GM23338 (cell line): ENCODE measurements around the gene SHLD2. TPM values are rescaled to one million over a fixed set of nuclear protein-coding genes. Genes with fewer than 3 reads are reported as not detected.

Experiments
- ATAC-seq: fragments of 200-7000 bp; cut with Tn5 transposase; 3 replicates; pipeline ENCODE4 v1.9.1; 2020
- DNase-seq: peaks from one replicate; pipeline ENCODE4 v3.0.0-alpha.2; 2015; ENCODE audit warnings: low spot score
- H2AFZ ChIP-seq: fragments of 200-600 bp; sonication (generic); 2 replicates; pipeline ENCODE4 v1.8.0; 2016; ENCODE audit warnings: antibody characterized with exemption, mild to moderate bottlenecking, moderate library complexity
- H3F3A ChIP-seq: fragments of 200-600 bp; sonication (generic); replicated peaks from 2 replicates; pipeline ENCODE4 v1.8.0; 2017; ENCODE audit warnings: antibody characterized with exemption, mixed run types, low read depth
- H3K27ac ChIP-seq: fragments of 200-600 bp; sonication (generic); 2 replicates; pipeline ENCODE4 v1.6.1; 2016; ENCODE audit warnings: low read depth
- H3K27me3 ChIP-seq: fragments of 200-600 bp; sonication (generic); 2 replicates; pipeline ENCODE4 v1.8.0; 2016; ENCODE audit warnings: mild to moderate bottlenecking, mixed run types, moderate library complexity; ENCODE audit not compliant: insufficient read depth
- H3K36me3 ChIP-seq: fragments of 200-600 bp; sonication (generic); 2 replicates; pipeline ENCODE4 v1.8.0; 2016; ENCODE audit warnings: mild to moderate bottlenecking; ENCODE audit not compliant: insufficient read depth
- H3K4me1 ChIP-seq: fragments of 200-600 bp; sonication (generic); 2 replicates; pipeline ENCODE4 v1.8.0; 2016; ENCODE audit warnings: mild to moderate bottlenecking, moderate library complexity; ENCODE audit not compliant: insufficient read depth
- H3K4me2 ChIP-seq: fragments of 200-600 bp; sonication (generic); 2 replicates; pipeline ENCODE4 v1.7.1; 2017; ENCODE audit warnings: mixed run types
- H3K4me3 ChIP-seq: fragments of 200-600 bp; sonication (generic); 2 replicates; pipeline ENCODE4 v1.6.1; 2016; ENCODE audit warnings: mixed run types
- H3K79me2 ChIP-seq: fragments of 200-600 bp; sonication (generic); replicated peaks from 2 replicates; pipeline ENCODE4 v1.8.0; 2017; ENCODE audit warnings: mild to moderate bottlenecking; ENCODE audit not compliant: insufficient read depth
- H3K9me2 ChIP-seq: fragments of 200-600 bp; sonication (generic); 2 replicates; pipeline ENCODE4 v1.8.0; 2017; ENCODE audit not compliant: insufficient read depth
- H4K20me1 ChIP-seq: fragments of 200-600 bp; sonication (generic); replicated peaks from 2 replicates; pipeline ENCODE4 v1.8.0; 2017; ENCODE audit warnings: mild to moderate bottlenecking; ENCODE audit not compliant: insufficient read depth
- H3K27ac Mint-ChIP-seq: 2 replicates; pipeline ENCODE4 v1.8.0; 2020; ENCODE audit warnings: inconsistent platforms, mild to moderate bottlenecking, moderate library complexity, mixed read lengths
- H3K27me3 Mint-ChIP-seq: 3 replicates; pipeline ENCODE4 v1.8.0; 2022; ENCODE audit warnings: low read depth, mild to moderate bottlenecking, moderate library complexity, mixed read lengths, inconsistent platforms; ENCODE audit not compliant: insufficient read depth, poor library complexity
- H3K36me3 Mint-ChIP-seq: 3 replicates; pipeline ENCODE4 v1.8.0; 2021; ENCODE audit warnings: low read depth, mild to moderate bottlenecking, inconsistent platforms, moderate library complexity, mixed read lengths
- H3K4me1 Mint-ChIP-seq: 3 replicates; pipeline ENCODE4 v1.8.0; 2020; ENCODE audit warnings: mild to moderate bottlenecking, inconsistent platforms, mixed read lengths
- H3K4me3 Mint-ChIP-seq: 3 replicates; pipeline ENCODE4 v1.8.0; 2021; ENCODE audit warnings: moderate library complexity, mild to moderate bottlenecking, inconsistent platforms, mixed read lengths
- H3K9me3 Mint-ChIP-seq: 3 replicates; pipeline ENCODE4 v1.8.0; 2020; ENCODE audit warnings: moderate library complexity, mild to moderate bottlenecking, inconsistent platforms, mixed read lengths
- CREB1 ChIP-seq: fragments of 250-450 bp; sonication (Bioruptor Pico); IDR thresholded peaks from 2 replicates; pipeline ENCODE4 v1.5.0; 2020; ENCODE audit warnings: low read depth, mild to moderate bottlenecking, moderate library complexity
- CTCF ChIP-seq, 2 experiments: fragments of 200-600 bp in 1 of 2; sonication (generic) in 1 of 2; conservative IDR thresholded peaks; 2 replicates each; pipeline versions ENCODE4 v1.5.1 to v1.6.1; 2016 to 2017; ENCODE audit warnings: antibody characterized with exemption in 2 of 2, low read depth in 2 of 2, mild to moderate bottlenecking in 2 of 2, moderate library complexity in 1 of 2
- ETS1 ChIP-seq: IDR thresholded peaks from 2 replicates; pipeline ENCODE4 v1.6.1; 2016; ENCODE audit warnings: antibody characterized with exemption
- EZH2 ChIP-seq: fragments of 200-600 bp; sonication (generic); IDR thresholded peaks from one replicate; pipeline ENCODE4 v1.8.0; 2017; ENCODE audit warnings: antibody characterized with exemption, mild to moderate bottlenecking, low read depth; ENCODE audit not compliant: unreplicated experiment
- EZH2phosphoT487 ChIP-seq: fragments of 200-600 bp; sonication (generic); IDR thresholded peaks from one replicate; pipeline ENCODE4 v1.8.1; 2018; ENCODE audit warnings: antibody characterized with exemption; ENCODE audit not compliant: unreplicated experiment
- JUNB ChIP-seq: IDR thresholded peaks from one replicate; pipeline ENCODE4 v1.6.1; 2016; ENCODE audit warnings: antibody characterized with exemption; ENCODE audit not compliant: unreplicated experiment
- NANOG ChIP-seq: IDR thresholded peaks from 2 replicates; pipeline ENCODE4 v1.6.1; 2016; ENCODE audit warnings: antibody characterized with exemption, borderline replicate concordance
- STAT1 ChIP-seq: IDR thresholded peaks from one replicate; pipeline ENCODE4 v1.6.1; 2016; ENCODE audit warnings: antibody characterized with exemption; ENCODE audit not compliant: unreplicated experiment
- ZNF114 ChIP-seq: fragments of 250-450 bp; sonication (Bioruptor Pico); IDR thresholded peaks from 2 replicates; pipeline ENCODE4 v1.5.0; 2020; ENCODE audit warnings: mild to moderate bottlenecking, moderate library complexity
- ZNF462 ChIP-seq: fragments of 250-450 bp; sonication (Bioruptor Pico); IDR thresholded peaks from 2 replicates; pipeline ENCODE4 v1.5.0; 2020; ENCODE audit warnings: mild to moderate bottlenecking, moderate library complexity
- polyA plus RNA-seq: library from polyadenylated mRNA; unstranded; fragments of >200 nt; fragmentation: Nextera tagmentation; extraction: Ambion mirVana; gene quantifications from 2 replicates; pipeline ENCODE4 v1.2.1, GENCODE V29; 2016
- total RNA-seq: library from RNA; depleted of rRNA; stranded (reverse); fragments of >200 nt; shearing (Covaris generic); gene quantifications from 2 replicates; pipeline ENCODE4 v1.2.3, GENCODE V29; 2014

The SHLD2 gene
- total and polyA plus RNA-seq, 2 experiments from 2014 or later: 13.9 to 34.2 TPM

- Mint-ChIP-seq H3K27me3 (no peaks in the 10 kb centered on the region), H3K27ac (no peak overlapping the region), H3K4me3 (no peak overlapping the region), H3K36me3 (peaks cover 56% of the 10 kb centered on the region), H3K9me3 (no peaks in the 10 kb centered on the region), H3K4me1 (no peaks in the 10 kb centered on the region)
- no peaks in the 10 kb centered on the region for H3K27me3 ChIP-seq
- TF ChIP-seq CREB1 (CRISPR knock-in tag): no peak
- TF ChIP-seq EZH2: no peak
- no peak for TF ChIP-seq NANOG
- no peak for TF ChIP-seq CTCF (conservative IDR thresholded peaks at IDR 0.05; ENCODE audit: low read depth in 2 of 2)
- TF ChIP-seq JUNB: no peak
- TF ChIP-seq STAT1: no peak
- TF ChIP-seq ZNF462 (CRISPR knock-in tag): no peak
- TF ChIP-seq ETS1: no peak
- no peak for TF ChIP-seq EZH2phosphoT487
- TF ChIP-seq ZNF114: no peak
- no peak overlapping the region for H3K4me3 ChIP-seq
- H3F3A ChIP-seq: no peaks in the 10 kb centered on the region
- peaks cover 45% of the 10 kb centered on the region for H3K36me3 ChIP-seq
- no peaks in the 10 kb centered on the region for H3K9me2 ChIP-seq
- H3K4me1 ChIP-seq: no peaks in the 10 kb centered on the region
- H4K20me1 ChIP-seq: peaks cover 5% of the 10 kb centered on the region; the same call in 1 of the 2 replicates
- no peak for ATAC-seq
- no peak overlapping the region for H3K4me2 ChIP-seq
- H2AFZ ChIP-seq: no peak overlapping the region
- no peak for DNase-seq
- no peak overlapping the region for H3K27ac ChIP-seq
- no peaks in the 10 kb centered on the region for H3K79me2 ChIP-seq
Observed at GRCh38 chr10:87064651-87065050, 30.4 kb upstream of the SHLD2 start.
